GM06990 (cell line): Measurements from ENCODE around the gene FBXL19.

Source experiments
- DNase-seq: peaks from one replicate; pipeline ENCODE4 v3.0.0-alpha.2; 2011; ENCODE audit not compliant: insufficient read length; ENCODE audit errors: extremely low read depth
- H3K27me3 ChIP-seq: replicated peaks from 2 replicates; pipeline ENCODE4 v1.6.0; 2011; ENCODE audit warnings: low read length; ENCODE audit not compliant: control insufficient read depth, insufficient read depth
- H3K36me3 ChIP-seq: 2 replicates; pipeline ENCODE4 v1.5.1; 2011; ENCODE audit warnings: low read length; ENCODE audit not compliant: control insufficient read depth, insufficient read depth
- H3K4me3 ChIP-seq: replicated peaks from 2 replicates; pipeline ENCODE4 v1.5.1; 2011; ENCODE audit warnings: low read depth, mild to moderate bottlenecking, control low read depth, low read length
- TF ChIP-seq, protein P1 (sequence below): IDR thresholded peaks from 2 replicates; pipeline ENCODE4 v1.5.1; 2011; ENCODE audit warnings: low read length, control low read depth, mild to moderate bottlenecking, inconsistent platforms; ENCODE audit not compliant: insufficient read depth, poor library complexity, severe bottlenecking

FBXL19 gene

DNA sequence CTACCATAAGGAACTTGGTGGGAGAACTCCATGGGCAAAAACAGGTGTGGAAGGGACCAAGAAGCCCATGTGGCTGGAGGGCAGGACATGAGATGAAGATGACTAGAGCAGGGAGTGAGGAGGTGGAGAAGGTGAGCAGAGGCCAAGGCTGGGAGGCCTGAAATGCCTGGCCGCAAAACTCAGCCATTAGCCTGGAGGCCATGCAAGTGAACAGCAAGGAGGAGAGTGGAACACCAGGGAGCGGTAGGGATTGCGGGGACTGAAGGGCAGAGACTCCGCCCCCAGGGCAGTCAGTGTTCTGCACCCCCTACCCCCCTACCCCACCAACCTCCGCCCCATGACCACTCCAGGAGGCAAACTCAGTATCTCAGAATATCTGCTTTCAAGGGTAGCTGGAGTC lies 46.5 kb upstream of the FBXL19 start:
- Histone ChIP-seq H3K36me3 (peaks cover 4% of the 10 kb centered on the region), H3K27me3 (no peaks in the 10 kb centered on the region), H3K4me3 (peak overlapping the region; percentile 86)
- DNase-seq = no peak
- TF ChIP-seq, protein P1, sequence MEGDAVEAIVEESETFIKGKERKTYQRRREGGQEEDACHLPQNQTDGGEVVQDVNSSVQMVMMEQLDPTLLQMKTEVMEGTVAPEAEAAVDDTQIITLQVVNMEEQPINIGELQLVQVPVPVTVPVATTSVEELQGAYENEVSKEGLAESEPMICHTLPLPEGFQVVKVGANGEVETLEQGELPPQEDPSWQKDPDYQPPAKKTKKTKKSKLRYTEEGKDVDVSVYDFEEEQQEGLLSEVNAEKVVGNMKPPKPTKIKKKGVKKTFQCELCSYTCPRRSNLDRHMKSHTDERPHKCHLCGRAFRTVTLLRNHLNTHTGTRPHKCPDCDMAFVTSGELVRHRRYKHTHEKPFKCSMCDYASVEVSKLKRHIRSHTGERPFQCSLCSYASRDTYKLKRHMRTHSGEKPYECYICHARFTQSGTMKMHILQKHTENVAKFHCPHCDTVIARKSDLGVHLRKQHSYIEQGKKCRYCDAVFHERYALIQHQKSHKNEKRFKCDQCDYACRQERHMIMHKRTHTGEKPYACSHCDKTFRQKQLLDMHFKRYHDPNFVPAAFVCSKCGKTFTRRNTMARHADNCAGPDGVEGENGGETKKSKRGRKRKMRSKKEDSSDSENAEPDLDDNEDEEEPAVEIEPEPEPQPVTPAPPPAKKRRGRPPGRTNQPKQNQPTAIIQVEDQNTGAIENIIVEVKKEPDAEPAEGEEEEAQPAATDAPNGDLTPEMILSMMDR = no peak

- Histone ChIP-seq H3K27me3 (no peaks in the 10 kb centered on the region), H3K36me3 (peaks cover 14% of the 10 kb centered on the region), H3K4me3 (no peak overlapping the region)
- TF ChIP-seq, protein P1 = no peak
- no peak for DNase-seq
Observed at GRCh38 chr16:30882429-30883310, 40.7 kb upstream of the FBXL19 start.

DNA sequence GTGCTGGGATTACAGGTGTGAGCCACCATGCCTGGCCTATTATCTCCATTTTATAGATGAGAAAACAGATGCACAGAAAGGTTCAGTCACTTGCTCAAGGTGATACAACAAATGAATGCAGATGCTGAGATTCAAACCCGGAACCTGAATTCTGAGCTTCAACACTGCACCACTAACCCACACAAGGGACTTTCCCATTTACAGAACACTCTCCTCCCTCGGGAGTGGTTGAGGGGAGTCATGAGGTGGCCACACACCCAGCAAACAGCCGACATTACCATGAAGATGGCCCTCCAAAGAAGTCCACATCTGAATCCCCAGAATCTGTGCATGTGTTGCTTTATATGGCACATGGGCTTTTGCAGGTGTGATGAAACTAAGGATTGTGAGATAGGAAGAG lies 38.6 kb upstream of the FBXL19 start:
- no peak overlapping the region for H3K4me3 ChIP-seq
- TF ChIP-seq, protein P1 = no peak
- peaks cover 19% of the 10 kb centered on the region for H3K36me3 ChIP-seq
- no peak for DNase-seq
- H3K27me3 ChIP-seq = no peaks in the 10 kb centered on the region

- TF ChIP-seq, protein P1 = no peak
- Histone ChIP-seq H3K4me3 (no peak overlapping the region), H3K36me3 (peaks cover 19% of the 10 kb centered on the region), H3K27me3 (no peaks in the 10 kb centered on the region)
- no peak for DNase-seq
Observed at GRCh38 chr16:30885196-30885595, 38.2 kb upstream of the FBXL19 start.

- Histone ChIP-seq H3K4me3 (no peak overlapping the region), H3K27me3 (no peaks in the 10 kb centered on the region), H3K36me3 (peaks cover 19% of the 10 kb centered on the region)
- DNase-seq = no peak
- TF ChIP-seq, protein P1 = no peak
Observed at GRCh38 chr16:30886145-30886544, 37.2 kb upstream of the FBXL19 start.
